Transverse colon (tissue), 4 donors: Measurements from ENCODE around the gene NFIC. TPM values are rescaled to one million over a fixed set of nuclear protein-coding genes. Genes with fewer than 3 reads are reported as not detected.
"Not testable (repeated sequence)": the region's sequence is repeated elsewhere in the genome, so short reads cannot be mapped to it uniquely, and the experiment has no call there.

Source experiments
- DNase-seq: peaks from one replicate; pipeline ENCODE4 v3.0.0-alpha.2; 2019
- H3K27ac ChIP-seq, 4 donors: fragments of 200-600 bp; sonication (generic); 2 replicates each; pipeline ENCODE4 v1.5.1; 2016 to 2018; ENCODE audit warnings: inconsistent platforms in 4 of 4
- H3K27me3 ChIP-seq: fragments of 200-600 bp; sonication (generic); 2 replicates; pipeline ENCODE4 v1.5.1; 2017; ENCODE audit warnings: inconsistent platforms
- H3K36me3 ChIP-seq, 4 donors: fragments of 200-600 bp; sonication (generic); 2 replicates each; pipeline ENCODE4 v1.5.1; 2017 to 2019; ENCODE audit warnings: inconsistent platforms in 4 of 4
- H3K4me1 ChIP-seq, 4 donors: fragments of 200-600 bp; sonication (generic); 2 replicates each; pipeline ENCODE4 v1.5.1; 2017 to 2020; ENCODE audit warnings: inconsistent platforms in 4 of 4
- H3K4me3 ChIP-seq, 4 donors: fragments of 200-600 bp; sonication (generic); 1 replicate in 1 of 4; 2 replicates in 3 of 4; pipeline versions ENCODE4 v1.5.1 to v1.6.1; 2017 to 2019; ENCODE audit warnings: inconsistent platforms in 4 of 4
- H3K9me3 ChIP-seq, 2 donors: fragments of 200-600 bp; sonication (generic); 2 replicates each; pipeline ENCODE4 v1.5.1; 2017 to 2019; ENCODE audit warnings: inconsistent platforms in 2 of 2
- CTCF ChIP-seq, 5 experiments: fragments of 200-600 bp in 3 of 5; fragments of 450-650 bp in 2 of 5; sonication (generic) in 3 of 5; IDR thresholded peaks; 1 replicate in 2 of 5; 2 replicates in 3 of 5; pipeline ENCODE4 v1.5.1; 2016 to 2017; ENCODE audit warnings: antibody characterized with exemption in 5 of 5, inconsistent platforms in 3 of 5, mild to moderate bottlenecking in 2 of 5, moderate library complexity in 1 of 5
- EP300 ChIP-seq: sonication (generic); formaldehyde crosslinking; IDR thresholded peaks from one replicate; pipeline ENCODE4 v1.6.1; 2017; ENCODE audit warnings: antibody characterized with exemption, low read depth
- POLR2A ChIP-seq: fragments of 450-650 bp; IDR thresholded peaks from one replicate; pipeline ENCODE4 v1.6.1; 2016; ENCODE audit warnings: antibody characterized with exemption, mild to moderate bottlenecking, moderate library complexity
- POLR2AphosphoS5 ChIP-seq, 3 donors: sonication (generic); formaldehyde crosslinking; IDR thresholded peaks; one replicate each; pipeline ENCODE4 v1.6.1; 2016; ENCODE audit warnings: antibody characterized with exemption in 3 of 3
- WGBS, 2 donors: methylation state at CpG; one replicate each; pipeline ENCODE4 v1.1.5; 2018; ENCODE audit warnings: low coverage in 1 of 2; 5-methylcytosine and 5-hydroxymethylcytosine counted together
- in situ Hi-C, 4 donors: fragments of 200-750 bp; cut with MboI; loops; one replicate each; pipeline versions ENCODE4 v1.15.0 to v1.15.1; 2017; ENCODE audit warnings: low sequenced_read_pairs in 3 of 4, low pct_ligation_motif_present in 1 of 4, low pct_unique_long_range_greater_than_20kb in 1 of 4
- intact Hi-C: fragments of 100-400 bp; cut with DNase I; formaldehyde crosslinking; loops from one replicate; pipeline ENCODE4 v1.15.1; 2023; ENCODE audit warnings: low total_unique reads
- total RNA-seq, 4 donors: library from RNA; depleted of rRNA; stranded (reverse); fragments of >200 nt; gene quantifications; one replicate each; pipeline ENCODE4 v1.1.0, GENCODE V29; 2016

The NFIC gene
- total RNA-seq, 4 donors from 2014 or later, result 39.9 to 145 (median 68.1) TPM

GRCh38 chr19:3375221-3376090 is 9.1 kb downstream of the NFIC start:
- in situ Hi-C loops (no loop called here), intact Hi-C loops (no loop called here)
- Histone ChIP-seq H3K9me3 (no peaks in the 10 kb centered on the region), H3K27ac (peak overlapping the region; percentile 81 to 99 (median 92)), H3K4me1 (peaks cover 7 to 40% (median 19%) of the 10 kb centered on the region in 4 donors), H3K4me3 (peak overlapping the region in 1 of 4 donors; percentile 3), H3K36me3 (no peaks in the 10 kb centered on the region), H3K27me3 (no peaks in the 10 kb centered on the region)
- WGBS, 2 donors, result 68% methylated on average over 32 of the region's 32 CpGs; no CpG with 5 or more reads in 1 of the 2 donors
- TF ChIP-seq CTCF (IDR thresholded peaks at IDR 0.05), result no peak
- peak in 2 of 3 donors; percentile 28 to 38 for TF ChIP-seq POLR2AphosphoS5 (IDR thresholded peaks at IDR 0.05)
- DNase-seq, result peak; percentile 65

DNA sequence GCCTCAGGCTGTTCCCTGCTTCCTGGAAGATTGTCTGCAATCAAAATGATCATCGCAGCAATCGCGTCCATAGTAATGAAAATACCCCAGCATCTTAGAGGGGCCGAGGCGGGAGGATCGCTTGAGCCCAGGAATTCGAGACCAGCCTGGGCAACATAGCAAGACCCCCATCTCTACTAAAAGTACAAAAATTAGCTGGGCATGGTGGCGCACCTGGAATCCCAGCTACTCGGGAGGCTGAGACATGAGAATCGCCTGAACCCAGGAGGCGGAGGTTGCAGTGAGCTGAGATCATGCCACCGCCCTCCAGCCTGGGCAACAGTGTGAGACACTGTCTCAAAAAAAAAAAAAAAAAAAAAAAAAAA is 9.7 kb downstream of the NFIC start:
- H3K27ac ChIP-seq, result peak overlapping the region; percentile 81 to 99 (median 92)

DNA sequence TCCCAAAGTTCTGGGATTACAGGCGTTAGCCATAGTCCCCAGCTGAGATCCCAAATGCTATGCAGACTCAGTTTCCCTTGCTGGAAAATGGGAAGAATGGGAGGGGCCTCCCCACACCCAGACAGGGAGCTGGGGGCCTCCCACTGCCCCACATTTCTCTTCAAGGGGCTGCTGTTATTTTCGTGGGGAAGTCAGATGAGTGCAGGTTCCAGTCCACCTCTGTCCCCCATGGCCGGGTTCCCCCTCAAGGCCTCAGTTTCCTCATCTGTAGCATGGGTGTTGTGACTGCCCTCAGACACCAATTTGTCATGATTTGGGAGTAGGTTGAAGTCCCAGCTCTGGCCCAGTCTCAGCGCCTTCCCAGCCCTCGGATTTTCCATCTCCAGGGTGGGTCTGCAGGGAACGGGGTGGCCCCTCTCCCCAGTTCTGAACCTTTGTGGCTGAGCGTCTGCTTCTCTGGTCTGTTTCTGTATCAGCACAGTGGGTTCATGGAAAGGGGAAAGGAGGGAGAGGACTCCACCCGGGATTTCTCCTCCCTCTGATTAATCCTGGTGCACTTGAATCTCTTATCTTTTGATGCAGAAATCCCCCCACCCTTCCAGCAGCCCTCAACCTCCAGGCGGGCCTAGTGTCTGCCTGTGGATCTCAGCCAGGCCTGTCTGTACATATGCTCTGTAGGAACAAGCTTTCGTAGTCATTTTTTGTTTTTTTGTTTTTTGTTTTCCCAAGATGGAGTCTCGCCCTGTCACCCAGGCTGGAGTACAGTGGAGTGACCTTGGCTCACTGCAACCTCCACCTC is 12.2 kb downstream of the NFIC start:
- DNase-seq, result no peak
- WGBS, 2 donors, result 74 to 81% methylated on average over 3 to 11 of the region's 11 CpGs
- TF ChIP-seq POLR2AphosphoS5 (IDR thresholded peaks at IDR 0.05), result no peak
- H3K36me3 ChIP-seq, result peaks cover 0 to 5% (median 0%) of the 10 kb centered on the region in 4 donors
- intact Hi-C loops, result no loop called here
- H3K4me1 ChIP-seq, result peaks cover 11 to 47% (median 32%) of the 10 kb centered on the region in 4 donors
- peak overlapping the region; percentile 81 to 99 (median 90) for H3K27ac ChIP-seq
- H3K9me3 ChIP-seq, result no peaks in the 10 kb centered on the region
- no peaks in the 10 kb centered on the region for H3K27me3 ChIP-seq
- no peak overlapping the region for H3K4me3 ChIP-seq
- in situ Hi-C loops, result no loop called here

More for the DNA sequence above, 9.7 kb downstream of the NFIC start:
- in situ Hi-C loops, H3K27me3 ChIP-seq, intact Hi-C loops, H3K36me3 ChIP-seq, DNase-seq, H3K4me3 ChIP-seq, H3K9me3 ChIP-seq: not testable (repeated sequence)
- WGBS, 2 donors, result 79% methylated on average over 12 of the region's 12 CpGs; no CpG with 5 or more reads in 1 of the 2 donors
- peaks cover 8 to 37% (median 18%) of the 10 kb centered on the region in 4 donors for H3K4me1 ChIP-seq

DNA sequence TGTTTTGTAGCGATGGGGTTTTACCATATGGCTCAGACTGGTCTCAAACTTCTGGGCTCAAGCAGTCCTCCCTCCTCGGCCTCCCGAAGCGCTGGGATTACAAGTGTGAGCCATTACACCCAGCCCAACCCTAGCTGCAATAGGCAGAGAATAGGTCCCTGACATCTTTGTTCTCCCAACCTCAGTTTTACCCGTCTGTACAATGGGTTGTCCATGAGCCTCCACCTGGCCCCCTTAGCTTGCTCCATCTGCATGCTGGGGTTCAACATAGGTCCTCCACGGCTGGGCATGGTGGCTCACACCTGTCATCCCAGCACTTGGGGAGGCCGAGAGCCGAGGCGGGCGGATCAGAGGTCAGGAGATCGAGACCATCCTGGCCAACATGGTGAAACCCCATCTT is 14.4 kb downstream of the NFIC start:
- Histone ChIP-seq H3K27me3 (no peaks in the 10 kb centered on the region), H3K4me3 (no peak overlapping the region), H3K36me3 (peaks cover 0 to 5% (median 0%) of the 10 kb centered on the region in 4 donors), H3K4me1 (peaks cover 28 to 53% (median 39%) of the 10 kb centered on the region in 4 donors), H3K9me3 (no peaks in the 10 kb centered on the region), H3K27ac (peak overlapping the region in 3 of 4 donors; percentile 89 to 99 (median 90))
- in situ Hi-C loops, result no loop called here
- intact Hi-C loops, result no loop called here
- WGBS, 2 donors, result 96 to 98% methylated on average over 4 to 11 of the region's 11 CpGs
- DNase-seq, result no peak
- TF ChIP-seq EP300, result no peak
- TF ChIP-seq POLR2AphosphoS5 (IDR thresholded peaks at IDR 0.05), result no peak
- no peak for TF ChIP-seq POLR2A
- TF ChIP-seq CTCF (IDR thresholded peaks at IDR 0.05), result no peak
